Right renal pelvis (tissue), 4 donors: ENCODE data around the gene ALDOC. TPM values are rescaled to one million over a fixed set of nuclear protein-coding genes. Genes with fewer than 3 reads are reported as not detected.

ENCODE experiments used
- DNase-seq, 4 donors: peaks; one replicate each; pipeline ENCODE4 v3.0.0-alpha.2; 2013; ENCODE audit warnings: low read depth in 4 of 4, low spot score in 3 of 4, missing footprints in 1 of 4
- polyA plus RNA-seq, 4 donors: library from polyadenylated mRNA; unstranded; fragments of 120-200 nt; gene quantifications; one replicate each; pipeline ENCODE4 v1.2.1, GENCODE V29; 2013; ENCODE audit not compliant: insufficient read length in 4 of 4

ALDOC gene
- polyA plus RNA-seq, 4 donors = 19.4 to 32.9 (median 24.5) TPM

DNA sequence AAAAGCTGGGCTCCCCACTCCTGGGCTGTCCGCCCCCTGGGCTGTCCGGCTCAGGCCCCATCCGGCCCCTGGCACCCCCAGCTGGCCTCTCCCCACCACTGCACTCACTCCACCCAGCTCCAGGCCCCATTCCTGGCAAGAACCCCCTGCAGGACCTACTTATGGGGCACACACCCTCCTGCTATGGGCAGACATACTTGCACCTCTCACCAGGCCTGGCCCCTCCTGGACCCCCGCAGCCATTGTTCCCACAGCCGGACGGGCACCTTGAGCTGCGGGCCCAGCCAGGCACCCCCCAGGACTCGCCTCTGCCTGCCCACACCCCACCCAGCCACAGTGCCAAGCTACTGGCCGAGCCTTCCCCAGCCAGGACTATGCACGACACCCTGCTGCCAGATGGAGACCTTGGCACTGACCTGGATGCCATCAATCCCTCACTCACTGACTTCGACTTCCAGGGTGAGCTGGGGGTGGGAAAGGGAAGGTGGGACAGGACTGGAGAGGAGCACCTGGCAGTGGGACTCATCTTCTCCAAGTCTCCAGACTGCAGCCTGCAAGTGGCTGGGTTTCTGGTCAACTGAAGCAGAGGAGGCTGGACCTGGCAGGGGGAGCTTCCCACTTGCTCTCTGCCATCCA lies 41.8 kb downstream of the ALDOC start:
- DNase-seq = no peak

DNA sequence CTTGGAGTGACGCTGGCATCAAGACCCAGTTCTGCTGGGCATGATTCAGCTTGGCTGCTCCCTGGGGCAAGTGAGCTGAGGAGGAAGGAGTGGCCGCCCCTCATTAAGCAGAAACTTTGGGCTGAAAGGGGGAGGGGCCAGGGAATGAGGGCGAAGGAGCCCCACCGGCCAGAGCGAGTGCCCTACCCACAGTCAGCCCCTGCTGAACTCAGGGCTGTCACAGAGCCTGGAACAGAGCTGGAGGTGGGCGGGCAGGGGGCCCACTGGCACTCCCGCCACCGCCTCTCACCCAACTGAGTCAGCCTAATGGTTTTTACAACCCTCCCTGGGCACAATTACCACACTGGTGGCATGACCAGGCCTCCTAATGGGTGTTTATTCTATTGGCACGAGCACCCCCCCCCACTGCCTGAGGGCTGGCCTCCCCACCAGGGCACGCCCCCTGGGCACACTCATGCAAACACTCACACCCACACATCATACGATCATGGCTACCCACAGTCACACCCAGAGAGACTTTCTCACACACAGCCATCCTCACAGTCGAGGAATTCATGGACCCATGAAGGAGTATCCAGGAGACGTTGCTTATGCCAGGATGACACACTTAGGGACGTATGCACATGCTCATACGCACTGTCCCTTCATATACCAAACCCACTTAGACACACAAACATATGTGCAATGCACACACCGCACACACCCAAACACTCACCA lies 43.4 kb downstream of the ALDOC start:
- DNase-seq = no peak

GRCh38 chr17:28532050-28532960 lies 44.4 kb downstream of the ALDOC start:
- DNase-seq = no peak

- DNase-seq = no peak
These were observed 45.8 kb downstream of the ALDOC start for GRCh38 chr17:28530926-28531325.

DNA sequence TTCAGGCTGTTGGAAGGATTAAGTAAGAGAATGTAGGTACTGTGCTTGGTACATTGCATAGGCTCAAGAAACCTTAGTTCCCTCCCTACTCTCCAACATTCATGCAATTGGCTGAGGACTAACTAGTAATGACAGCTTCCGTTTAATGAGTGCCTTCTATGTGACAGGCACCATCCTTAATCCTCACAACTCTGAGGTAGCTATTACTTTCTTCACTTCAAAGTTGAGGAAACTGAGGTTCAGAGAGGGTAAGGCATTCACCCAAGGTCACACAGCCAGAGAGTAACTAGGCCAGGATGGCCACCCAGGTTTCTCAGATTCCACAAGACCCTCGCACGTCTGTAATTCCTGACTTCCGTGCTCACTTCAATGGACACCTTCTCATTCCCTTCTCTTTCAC lies 46.4 kb downstream of the ALDOC start:
- DNase-seq = no peak

GRCh38 chr17:28529013-28529400 lies 47.7 kb downstream of the ALDOC start:
- no peak for DNase-seq

DNA sequence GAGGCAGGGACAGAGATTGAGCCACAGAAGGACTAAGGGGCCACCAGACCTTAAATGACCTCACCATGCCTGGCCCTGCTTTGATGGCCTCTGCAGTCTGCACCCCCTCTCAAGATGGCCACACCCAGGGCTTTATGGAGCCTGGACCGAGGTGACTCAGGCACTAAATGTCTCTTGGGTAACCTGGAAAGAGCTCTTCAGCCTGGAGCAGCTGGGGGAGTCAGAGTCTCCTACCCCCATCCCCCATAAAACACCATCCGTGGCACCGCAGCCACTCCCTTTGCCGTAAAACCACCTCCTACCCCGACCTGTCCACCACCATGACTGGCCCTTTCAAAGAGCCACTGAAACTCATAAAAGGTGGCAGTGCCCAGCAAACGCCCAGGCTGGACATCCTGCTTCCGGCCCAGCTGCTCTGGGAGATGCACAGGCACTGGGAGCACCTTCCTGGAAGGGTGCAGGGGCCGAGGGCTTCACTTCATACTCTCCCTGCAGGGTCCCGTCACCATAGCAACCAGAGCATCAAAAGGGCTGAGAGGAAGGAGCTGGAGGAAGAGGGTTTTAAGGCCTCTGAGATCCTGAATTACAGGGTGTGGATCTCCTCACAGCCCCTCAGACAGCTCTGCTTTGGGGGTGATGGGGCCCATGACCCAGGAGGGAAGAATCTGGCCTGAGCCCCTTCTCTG lies 48.2 kb downstream of the ALDOC start:
- no peak for DNase-seq

DNA sequence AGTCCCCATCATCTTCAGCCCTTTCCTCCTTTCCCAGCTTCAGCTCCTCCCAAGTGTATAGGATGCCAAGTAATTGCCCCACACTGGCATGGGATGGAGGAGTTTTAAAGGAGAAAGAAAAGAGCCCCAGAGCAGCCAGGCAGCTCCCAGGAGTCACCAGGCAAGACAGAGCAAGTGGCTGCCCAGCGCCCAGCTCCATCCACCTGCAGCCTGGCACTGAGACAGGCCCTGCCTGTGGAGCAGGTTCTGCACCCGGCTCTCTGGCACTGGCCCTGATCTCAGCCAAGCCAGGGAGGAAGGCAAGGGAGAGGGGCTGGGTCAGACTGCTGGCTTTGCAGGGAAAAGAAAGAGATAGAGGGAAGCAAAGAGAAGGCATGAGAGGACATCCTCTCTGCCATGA lies 48.8 kb downstream of the ALDOC start:
- no peak for DNase-seq

GRCh38 chr17:28527181-28527681 lies 49.5 kb downstream of the ALDOC start:
- DNase-seq = no peak

DNA sequence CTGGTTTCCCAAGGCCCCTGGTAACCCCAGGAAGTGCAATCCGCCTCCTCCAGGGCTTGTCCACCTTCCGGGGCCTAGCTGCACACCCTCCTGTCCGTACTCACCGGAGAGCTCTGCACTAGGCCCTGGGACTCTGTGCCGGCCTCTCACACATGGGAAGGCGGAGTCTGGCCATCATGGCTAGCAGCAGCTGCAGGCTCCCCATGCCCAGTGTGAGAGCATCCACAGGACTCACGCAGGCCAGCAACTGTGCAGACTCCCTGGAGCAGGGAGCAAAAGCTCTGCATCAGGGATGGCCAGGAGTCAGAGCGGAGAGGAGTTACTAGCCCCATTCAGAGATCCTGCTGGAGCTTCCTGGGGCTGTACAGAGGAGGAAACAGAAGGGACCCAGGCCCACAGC lies 50.3 kb downstream of the ALDOC start:
- DNase-seq = no peak

- DNase-seq = peak; percentile 41 to 71 (median 68)
These were observed 51.9 kb downstream of the ALDOC start for GRCh38 chr17:28524476-28525424.

- no peak for DNase-seq
These were observed 52.8 kb downstream of the ALDOC start for GRCh38 chr17:28523876-28524275.

- DNase-seq = no peak
These were observed 53.5 kb downstream of the ALDOC start for GRCh38 chr17:28523186-28523585.

Other genes starting within 250 kb of the ALDOC start
- gene IFT20, start 241.4 kb downstream of the ALDOC start, polyA plus RNA-seq = 10 to 100 TPM; 52.1 to 61.6 (median 54.9) TPM
- 10 to 100 TPM; 43.8 to 47.4 (median 45.3) TPM for gene TNFAIP1, start 241.1 kb downstream of the ALDOC start, polyA plus RNA-seq
- gene POLDIP2, start 219.4 kb downstream of the ALDOC start, polyA plus RNA-seq = 100 to 1,000 TPM in 2 of 4 donors, 10 to 100 TPM in 2; 99.1 to 105 (median 100) TPM
- not detected for gene SEBOX, start 211.7 kb downstream of the ALDOC start, polyA plus RNA-seq
- gene VTN, start 206.6 kb downstream of the ALDOC start, polyA plus RNA-seq = 10 to 100 TPM in 3 of 4 donors, 1 to 10 TPM in 1; 9.4 to 21.3 (median 15.2) TPM
- gene SARM1, start 205.2 kb downstream of the ALDOC start, polyA plus RNA-seq = 10 to 100 TPM; 11.3 to 14.0 (median 12.0) TPM
- gene SLC46A1, start 170.7 kb downstream of the ALDOC start, polyA plus RNA-seq = 10 to 100 TPM; 14.6 to 15.8 (median 15.1) TPM
- gene SLC13A2, start 103.3 kb downstream of the ALDOC start, polyA plus RNA-seq = 10 to 100 TPM in 3 of 4 donors, 1 to 10 TPM in 1; 7.1 to 24.5 (median 13.3) TPM
- gene FOXN1, start 70.5 kb downstream of the ALDOC start, polyA plus RNA-seq = under 1 TPM; 0.47 to 0.62 (median 0.61) TPM
- gene UNC119, start 24.3 kb downstream of the ALDOC start, polyA plus RNA-seq = 10 to 100 TPM; 54.4 to 74.1 (median 59.7) TPM
- 100 to 1,000 TPM; 101 to 107 (median 105) TPM for gene PIGS, start 5.4 kb downstream of the ALDOC start, polyA plus RNA-seq
- 10 to 100 TPM; 43.5 to 46.9 (median 45.2) TPM for gene SPAG5, start 22.1 kb upstream of the ALDOC start, polyA plus RNA-seq
- gene RSKR, start 37.3 kb upstream of the ALDOC start, polyA plus RNA-seq = 10 to 100 TPM; 10.6 to 14.3 (median 11.3) TPM
- 10 to 100 TPM; 77.8 to 90.5 (median 81.2) TPM for gene BLTP2, start 68.3 kb upstream of the ALDOC start, polyA plus RNA-seq
- 10 to 100 TPM; 78.3 to 84.4 (median 80.9) TPM for gene SDF2, start 85.0 kb upstream of the ALDOC start, polyA plus RNA-seq
- 10 to 100 TPM; 67.0 to 74.3 (median 68.4) TPM for gene SUPT6H, start 85.3 kb upstream of the ALDOC start, polyA plus RNA-seq
- 1 to 10 TPM; 5.0 to 7.3 (median 6.2) TPM for gene PROCA1, start 135.0 kb upstream of the ALDOC start, polyA plus RNA-seq
- gene RAB34, start 141.0 kb upstream of the ALDOC start, polyA plus RNA-seq = 100 to 1,000 TPM; 178 to 196 (median 186) TPM
- gene RPL23A, start 143.1 kb upstream of the ALDOC start, polyA plus RNA-seq = 1,000 to 10,000 TPM in 3 of 4 donors, 100 to 1,000 TPM in 1; 835 to 1,239 (median 1,092) TPM
- gene TLCD1, start 149.3 kb upstream of the ALDOC start, polyA plus RNA-seq = 10 to 100 TPM; 17.9 to 20.9 (median 18.8) TPM
- gene NEK8, start 151.9 kb upstream of the ALDOC start, polyA plus RNA-seq = 1 to 10 TPM; 6.4 to 8.1 (median 7.8) TPM
- 100 to 1,000 TPM; 117 to 145 (median 135) TPM for gene TRAF4, start 167.1 kb upstream of the ALDOC start, polyA plus RNA-seq